Activated B cell treated with CpG ODN at 0.5 μM for 24 hours (primary cell): ENCODE results near the gene JPH3. TPM values are rescaled to one million over a fixed set of nuclear protein-coding genes. Genes with fewer than 3 reads are reported as not detected.

Experiments
- ATAC-seq: fragments of 200-7000 bp; cut with Tn5 transposase; one replicate; pipeline ENCODE4 v1.10.0; 2021; ENCODE audit warnings: low read depth, mild to moderate bottlenecking, moderate library complexity
- CTCF ChIA-PET: fragments of 350-600 bp; sonication (Branson Sonifier 250); formaldehyde crosslinking; loops from one replicate; lab custom pipeline; 2021; ENCODE audit warnings: antibody characterized with exemption; lab: Charles Lee
- POLR2A ChIA-PET: fragments of 350-600 bp; sonication (Branson Sonifier 250); formaldehyde crosslinking; loops from one replicate; lab custom pipeline; 2021; ENCODE audit warnings: antibody characterized with exemption; lab: Charles Lee
- DNase-seq: peaks from one replicate; pipeline ENCODE4 v3.0.0; 2022
- H3K27ac Mint-ChIP-seq: one replicate; pipeline ENCODE4 v1.8.0; 2020; ENCODE audit warnings: mixed read lengths
- H3K27me3 Mint-ChIP-seq: one replicate; pipeline ENCODE4 v1.8.0; 2021; ENCODE audit warnings: mixed read lengths
- H3K36me3 Mint-ChIP-seq: one replicate; pipeline ENCODE4 v1.8.0; 2021; ENCODE audit warnings: low read depth, mixed read lengths
- H3K4me1 Mint-ChIP-seq: one replicate; pipeline ENCODE4 v1.8.0; 2021; ENCODE audit warnings: mixed read lengths
- H3K4me3 Mint-ChIP-seq: one replicate; pipeline ENCODE4 v1.8.0; 2020; ENCODE audit warnings: mild to moderate bottlenecking, mixed read lengths
- H3K9me3 Mint-ChIP-seq: one replicate; pipeline ENCODE4 v1.8.0; 2020; ENCODE audit warnings: mixed read lengths
- intact Hi-C: fragments of 100-400 bp; cut with micrococcal nuclease; formaldehyde crosslinking; loops from one replicate; pipeline ENCODE4 v1.15.1; 2024
- total RNA-seq: library from RNA; stranded (reverse); gene quantifications from 2 replicates; pipeline ENCODE4 v1.2.3, GENCODE V29; 2022
- TF ChIP-seq, protein P1 (sequence below): fragments of 200-600 bp; IDR thresholded peaks from one replicate; pipeline ENCODE4 v1.8.0; 2022; ENCODE audit warnings: antibody characterized with exemption, mild to moderate bottlenecking

Gene JPH3
- total RNA-seq, 1 donor from 2014 or later: not detected

DNA sequence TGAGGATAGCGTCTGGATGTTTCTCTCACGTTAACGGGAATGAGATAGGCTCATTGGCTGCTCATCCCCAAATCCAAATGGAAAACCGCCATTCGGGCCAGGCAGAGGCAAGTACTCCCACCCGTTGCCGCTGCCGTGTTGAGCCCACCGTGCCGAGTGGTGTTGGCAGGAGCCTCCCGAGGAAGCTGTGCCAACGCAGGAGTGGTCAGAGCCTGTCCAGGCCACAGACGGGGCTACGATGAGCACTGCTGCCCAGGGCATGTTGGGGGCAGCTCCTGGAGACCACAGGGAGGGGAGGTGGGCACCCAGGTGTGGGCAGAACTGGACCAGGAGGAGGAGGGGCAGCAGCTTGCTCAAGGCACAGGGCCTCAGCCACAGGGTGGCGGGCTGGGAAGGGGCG is 91.5 kb downstream of the JPH3 start:
- Mint-ChIP-seq H3K27ac (no peak overlapping the region), H3K27me3 (no peaks in the 10 kb centered on the region), H3K9me3 (no peaks in the 10 kb centered on the region), H3K4me3 (no peak overlapping the region), H3K4me1 (peaks cover 10% of the 10 kb centered on the region), H3K36me3 (peaks cover 19% of the 10 kb centered on the region)
- intact Hi-C loops: no loop called here
- TF ChIP-seq, protein P1, sequence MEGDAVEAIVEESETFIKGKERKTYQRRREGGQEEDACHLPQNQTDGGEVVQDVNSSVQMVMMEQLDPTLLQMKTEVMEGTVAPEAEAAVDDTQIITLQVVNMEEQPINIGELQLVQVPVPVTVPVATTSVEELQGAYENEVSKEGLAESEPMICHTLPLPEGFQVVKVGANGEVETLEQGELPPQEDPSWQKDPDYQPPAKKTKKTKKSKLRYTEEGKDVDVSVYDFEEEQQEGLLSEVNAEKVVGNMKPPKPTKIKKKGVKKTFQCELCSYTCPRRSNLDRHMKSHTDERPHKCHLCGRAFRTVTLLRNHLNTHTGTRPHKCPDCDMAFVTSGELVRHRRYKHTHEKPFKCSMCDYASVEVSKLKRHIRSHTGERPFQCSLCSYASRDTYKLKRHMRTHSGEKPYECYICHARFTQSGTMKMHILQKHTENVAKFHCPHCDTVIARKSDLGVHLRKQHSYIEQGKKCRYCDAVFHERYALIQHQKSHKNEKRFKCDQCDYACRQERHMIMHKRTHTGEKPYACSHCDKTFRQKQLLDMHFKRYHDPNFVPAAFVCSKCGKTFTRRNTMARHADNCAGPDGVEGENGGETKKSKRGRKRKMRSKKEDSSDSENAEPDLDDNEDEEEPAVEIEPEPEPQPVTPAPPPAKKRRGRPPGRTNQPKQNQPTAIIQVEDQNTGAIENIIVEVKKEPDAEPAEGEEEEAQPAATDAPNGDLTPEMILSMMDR: no peak
- ChIA-PET POLR2A (no interaction called here), CTCF (no interaction called here)
- ATAC-seq: no peak
- DNase-seq: no peak

DNA sequence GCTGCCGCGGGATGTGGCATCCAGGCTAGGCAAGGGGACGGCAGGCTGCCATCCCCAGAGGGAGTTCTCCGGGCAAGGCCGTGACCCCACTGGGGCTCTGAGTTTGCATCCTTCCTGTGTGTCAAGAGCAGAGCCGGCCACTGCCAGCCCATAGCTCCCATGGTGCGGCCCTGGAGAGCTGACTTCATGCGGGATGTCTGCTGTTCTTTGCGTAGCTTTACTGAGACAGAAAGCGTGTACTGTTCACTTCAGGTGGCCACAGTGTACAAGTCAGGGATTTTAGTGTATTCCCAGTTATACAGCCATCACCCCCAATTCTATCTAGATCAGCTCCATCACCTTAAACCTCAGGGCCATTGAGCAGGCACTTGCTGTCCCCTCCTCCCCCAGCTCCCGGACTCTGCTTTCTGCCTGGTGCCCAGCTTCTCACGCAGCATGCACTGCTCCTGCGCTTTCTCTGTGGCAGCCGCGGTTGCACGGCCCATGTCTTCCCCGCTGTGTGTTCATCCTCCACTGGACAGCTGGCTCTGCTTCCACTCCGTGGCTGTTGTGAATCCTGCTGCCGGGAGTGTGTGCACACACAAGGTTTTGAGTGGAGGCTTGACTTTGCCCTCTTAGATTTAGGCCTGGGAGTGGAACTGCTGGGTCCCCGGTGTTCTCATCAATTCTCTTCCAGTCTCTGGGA is 92.3 kb downstream of the JPH3 start:
- intact Hi-C loops: no loop called here
- ATAC-seq: no peak
- TF ChIP-seq, protein P1: no peak
- POLR2A ChIA-PET: no interaction called here
- H3K36me3 Mint-ChIP-seq: peaks cover 19% of the 10 kb centered on the region
- peaks cover 18% of the 10 kb centered on the region for H3K4me1 Mint-ChIP-seq
- no peaks in the 10 kb centered on the region for H3K9me3 Mint-ChIP-seq
- no peaks in the 10 kb centered on the region for H3K27me3 Mint-ChIP-seq
- no peak overlapping the region for H3K27ac Mint-ChIP-seq
- CTCF ChIA-PET: no interaction called here
- H3K4me3 Mint-ChIP-seq: no peak overlapping the region
- DNase-seq: no peak

DNA sequence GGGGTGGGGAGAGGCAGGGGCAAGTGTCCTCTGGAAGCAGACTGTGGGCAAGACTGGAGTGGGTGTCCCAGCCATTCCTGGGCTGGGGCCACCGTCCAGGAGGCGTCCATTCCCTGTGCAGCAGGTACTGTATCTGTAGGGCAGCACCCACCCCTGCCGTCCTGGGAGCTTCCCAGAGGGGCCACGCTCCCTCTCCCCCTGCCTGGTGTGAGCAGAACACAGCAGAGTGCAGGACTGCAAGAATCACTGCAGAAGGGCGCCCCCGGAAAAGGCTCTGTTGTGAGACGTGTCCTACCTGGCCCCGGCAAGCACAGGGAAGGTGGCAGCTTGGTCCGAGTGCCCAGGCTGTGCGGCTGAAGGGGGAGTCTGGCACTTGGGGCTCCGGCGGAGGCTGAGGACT is 93.2 kb downstream of the JPH3 start:
- Mint-ChIP-seq H3K9me3 (no peaks in the 10 kb centered on the region), H3K4me1 (peaks cover 24% of the 10 kb centered on the region), H3K27me3 (no peaks in the 10 kb centered on the region), H3K36me3 (peaks cover 19% of the 10 kb centered on the region), H3K4me3 (no peak overlapping the region), H3K27ac (no peak overlapping the region)
- no peak for DNase-seq
- ATAC-seq: no peak
- ChIA-PET CTCF (no interaction called here), POLR2A (no interaction called here)
- intact Hi-C loops: no loop called here
- TF ChIP-seq, protein P1: no peak

DNA sequence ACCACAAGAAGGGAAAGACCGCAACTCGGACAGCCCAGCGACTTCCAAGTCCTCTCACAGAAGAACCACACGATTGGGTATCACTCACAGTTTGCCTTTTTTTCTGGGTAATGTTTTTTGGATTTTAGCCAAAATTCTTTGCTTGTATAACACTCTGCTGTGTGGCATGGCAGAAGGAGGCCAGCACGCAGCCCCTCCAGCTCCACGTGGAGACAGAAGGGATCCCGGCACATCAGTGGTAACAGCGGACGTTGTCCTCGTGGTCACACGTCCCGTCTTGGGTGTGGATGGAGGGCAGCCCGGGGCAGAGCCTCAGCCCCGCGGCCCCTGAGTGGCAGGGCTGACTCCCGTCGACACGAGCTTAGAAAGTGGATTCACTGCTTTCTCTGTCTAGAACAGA is 94.4 kb downstream of the JPH3 start:
- Mint-ChIP-seq H3K27me3 (no peaks in the 10 kb centered on the region), H3K4me1 (peaks cover 35% of the 10 kb centered on the region), H3K36me3 (peaks cover 19% of the 10 kb centered on the region), H3K27ac (no peak overlapping the region), H3K9me3 (no peaks in the 10 kb centered on the region), H3K4me3 (no peak overlapping the region)
- POLR2A ChIA-PET: no interaction called here
- TF ChIP-seq, protein P1: no peak
- no peak for DNase-seq
- no peak for ATAC-seq
- CTCF ChIA-PET: no interaction called here
- intact Hi-C loops: no loop called here

DNA sequence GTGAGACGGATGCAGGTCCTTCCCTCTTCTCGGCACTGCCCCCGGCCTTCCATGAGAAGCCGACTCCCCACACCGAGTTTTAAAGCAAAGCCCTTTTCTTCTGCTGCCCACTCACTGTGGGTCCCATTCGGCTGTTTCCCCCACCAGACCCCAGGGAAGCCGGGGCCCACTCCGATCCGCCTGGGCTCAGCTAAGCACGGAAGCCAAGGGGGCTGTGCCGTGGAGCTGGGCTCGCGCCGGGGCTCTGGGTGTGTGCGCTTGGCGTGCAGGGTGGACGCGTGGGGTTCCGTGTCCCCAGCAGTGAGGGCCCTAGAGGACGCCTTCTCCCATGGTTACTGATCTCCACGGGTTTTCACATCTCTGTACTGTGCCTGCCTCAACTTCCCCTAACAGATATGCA is 94.9 kb downstream of the JPH3 start:
- Mint-ChIP-seq H3K27ac (no peak overlapping the region), H3K36me3 (peaks cover 19% of the 10 kb centered on the region), H3K9me3 (no peaks in the 10 kb centered on the region), H3K4me3 (no peak overlapping the region), H3K4me1 (peaks cover 40% of the 10 kb centered on the region), H3K27me3 (no peaks in the 10 kb centered on the region)
- intact Hi-C loops: no loop called here
- no peak for DNase-seq
- CTCF ChIA-PET: no interaction called here
- TF ChIP-seq, protein P1: no peak
- POLR2A ChIA-PET: no interaction called here
- no peak for ATAC-seq
